Measurements from ENCODE around the gene ZNF865. TPM values are rescaled to one million over a fixed set of nuclear protein-coding genes. Genes with fewer than 3 reads are reported as not detected.

The ZNF865 gene
- total and polyA plus RNA-seq, 2 of the 4 experiments (the other 2 are of a cell fraction), result under 0.01 to 4.6 TPM

GRCh38 chr19:55660991-55661390 lies 55.5 kb downstream of the ZNF865 start:
- TF ChIP-seq POLR2A (IDR thresholded peaks at IDR 0.05; ENCODE audit: low read depth, low read length) (no peak), CEBPB (IDR thresholded peaks at IDR 0.05; ENCODE audit: low read depth, low read length) (no peak), RCOR1 (IDR thresholded peaks at IDR 0.05; ENCODE audit: insufficient replicate concordance, low read length) (no peak), NFE2L2 (IDR thresholded peaks at IDR 0.05; ENCODE audit: low read depth, low read length) (no peak), CHD1 (IDR thresholded peaks at IDR 0.05; ENCODE audit: low read depth, low read length) (no peak), MAFK (IDR thresholded peaks at IDR 0.05; ENCODE audit: low read depth, low read length) (no peak), RAD21 (IDR thresholded peaks at IDR 0.05; ENCODE audit: low read length) (no peak), BHLHE40 (IDR thresholded peaks at IDR 0.05; ENCODE audit: low read depth, low read length) (no peak), MXI1 (IDR thresholded peaks at IDR 0.05; ENCODE audit: borderline replicate concordance, low read depth, low read length) (no peak), FOS (IDR thresholded peaks at IDR 0.05; ENCODE audit: low read depth, low read length) (no peak), ELK1 (IDR thresholded peaks at IDR 0.05; ENCODE audit: borderline replicate concordance, low read depth, low read length) (no peak)
- TF ChIP-seq, protein P1, sequence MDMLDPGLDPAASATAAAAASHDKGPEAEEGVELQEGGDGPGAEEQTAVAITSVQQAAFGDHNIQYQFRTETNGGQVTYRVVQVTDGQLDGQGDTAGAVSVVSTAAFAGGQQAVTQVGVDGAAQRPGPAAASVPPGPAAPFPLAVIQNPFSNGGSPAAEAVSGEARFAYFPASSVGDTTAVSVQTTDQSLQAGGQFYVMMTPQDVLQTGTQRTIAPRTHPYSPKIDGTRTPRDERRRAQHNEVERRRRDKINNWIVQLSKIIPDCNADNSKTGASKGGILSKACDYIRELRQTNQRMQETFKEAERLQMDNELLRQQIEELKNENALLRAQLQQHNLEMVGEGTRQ (IDR thresholded peaks at IDR 0.05; ENCODE audit: low read depth, low read length), result no peak
- intact Hi-C loops (cut with micrococcal nuclease), result no loop called here
- no peak overlapping the region for H3K23ac ChIP-seq (ENCODE audit: low read depth, low read length)
- H3K18ac ChIP-seq (ENCODE audit: low read depth, low read length), result no peak overlapping the region
- peaks cover 12 to 52% of the 10 kb centered on the region in 2 experiments for H3K79me1 ChIP-seq (ENCODE audit: low read depth in 1 of 2, low read length in 2 of 2)
- POLR2A ChIA-PET (ENCODE audit: unreplicated experiment), result no interaction called here
- no peaks in the 10 kb centered on the region for H3K9me3 ChIP-seq (ENCODE audit: control insufficient read depth, insufficient read depth, low read length)
- no peak overlapping the region for H4K5ac ChIP-seq (ENCODE audit: low read depth, low read length)
- no peak overlapping the region for H3K4ac ChIP-seq (ENCODE audit: low read depth, low read length)
- H2AK5ac ChIP-seq (ENCODE audit: low read depth, low read length), result no peak overlapping the region
- H2BK15ac ChIP-seq (ENCODE audit: low read depth, low read length), result no peak overlapping the region
- no peaks in the 10 kb centered on the region for H3K27me3 ChIP-seq (ENCODE audit: control insufficient read depth, insufficient read depth, low read length)
- in situ Hi-C loops (cut with MboI; ENCODE audit: low sequenced_read_pairs), result loop anchor here (25.0 kb wide), 2 partner anchors 1199 to 1524 kb away; partner anchors contain the start of genes CDC42EP5, CNOT3 and LENG9
- no peak for ATAC-seq (ENCODE audit: low read depth)
- peaks cover 59% of the 10 kb centered on the region for H3K36me3 ChIP-seq (ENCODE audit: control insufficient read depth, insufficient read depth, low read length)
- H3K4me3 ChIP-seq (ENCODE audit: insufficient read depth, low read depth, low read length), result no peak overlapping the region
- no peak overlapping the region for H3K27ac ChIP-seq (ENCODE audit: insufficient read depth, low read length)
- H3K4me1 ChIP-seq (ENCODE audit: control insufficient read depth, insufficient read depth, low read length), result peaks cover 10% of the 10 kb centered on the region
- no peak overlapping the region for H3K56ac ChIP-seq (ENCODE audit: extremely low read depth, insufficient read depth, low read length)
- BruUV-seq (replicated peaks), result no TSS peak
- H3K14ac ChIP-seq (replicated peaks; ENCODE audit: low read depth, low read length), result no peak overlapping the region
- CTCF ChIA-PET, result no interaction called here
- DNase-seq, result no peak
- H4K20me1 ChIP-seq (ENCODE audit: insufficient read depth, low read length), result peaks cover 90% of the 10 kb centered on the region
- H2BK120ac ChIP-seq (ENCODE audit: low read depth, low read length), result no peak overlapping the region
- H3K9me1 ChIP-seq (ENCODE audit: insufficient read depth, low read length), result peaks cover 13% of the 10 kb centered on the region
- H3K9ac ChIP-seq (ENCODE audit: low read depth, low read length), result no peak overlapping the region
- no peak overlapping the region for H3K4me2 ChIP-seq (ENCODE audit: low read depth, low read length)
- dilution Hi-C loops (cut with HindIII; ENCODE audit: low sequenced_read_pairs, unreplicated experiment), result no loop called here
- H2BK20ac ChIP-seq (ENCODE audit: low read depth, low read length), result no peak overlapping the region
- 33% methylated on average over 1 of the region's 16 CpGs; no CpG with 5 or more reads in 1 of the 2 experiments for WGBS, 2 experiments (ENCODE audit: extremely low coverage in 2 of 2, insufficient read length in 1 of 2)
- H4K91ac ChIP-seq (ENCODE audit: insufficient read depth, low read depth, low read length), result no peak overlapping the region
- peak overlapping the region; percentile 50 for H2AK9ac ChIP-seq (replicated peaks; ENCODE audit: low read depth, low read length, poor library complexity)
- no peak overlapping the region for H2BK5ac ChIP-seq (ENCODE audit: low read depth, low read length, poor library complexity, severe bottlenecking)
- no peak overlapping the region for H2AFZ ChIP-seq (replicated peaks; ENCODE audit: low read length, poor library complexity)
- H4K8ac ChIP-seq (ENCODE audit: low read depth in 2 of 2, low read length in 2 of 2), result no peak overlapping the region

Measured in IMR-90 (cell line).